ENCODE results near the gene PTPN4. TPM values are rescaled to one million over a fixed set of nuclear protein-coding genes. Genes with fewer than 3 reads are reported as not detected.

The PTPN4 gene
- total RNA-seq, 1 experiment from 2014 or later = 42.2 TPM

GRCh38 chr2:119820275-119820674 is 60.6 kb downstream of the PTPN4 start:
- no TSS peak for BruUV-seq (replicated peaks)
- TF ChIP-seq CTCF (conservative IDR thresholded peaks at IDR 0.05; ENCODE audit: low read depth, low read length) (no peak), EZH2 (IDR thresholded peaks at IDR 0.05; ENCODE audit: borderline replicate concordance, low read depth, low read length, poor library complexity, severe bottlenecking) (no peak)
- H3K9me3 ChIP-seq (ENCODE audit: low read depth, low read length, poor library complexity, severe bottlenecking) = no peaks in the 10 kb centered on the region
- POLR2A ChIA-PET (ENCODE audit: low non-redundant PET) = no interaction called here
- DNase-seq (ENCODE audit: low spot score) = peak; percentile 94
- H3K4me1 ChIP-seq (ENCODE audit: insufficient read depth, low read length, poor library complexity, severe bottlenecking) = peaks cover 19% of the 10 kb centered on the region
- H3K27me3 ChIP-seq (replicated peaks; ENCODE audit: insufficient read depth, low read depth, low read length, poor library complexity) = no peaks in the 10 kb centered on the region
- no peaks in the 10 kb centered on the region for H3K36me3 ChIP-seq (ENCODE audit: insufficient read depth, low read length, poor library complexity, severe bottlenecking)
- H3K27ac ChIP-seq (ENCODE audit: low read depth, low read length, poor library complexity, severe bottlenecking) = no peak overlapping the region
- intact Hi-C loops (cut with micrococcal nuclease; ENCODE audit: unreplicated experiment) = loop anchor here (5.0 to 10.0 kb wide), 2 partner anchors 118 to 355 kb away; no protein-coding TSS in a partner anchor
- CTCF ChIA-PET = no interaction called here
- H3K4me3 ChIP-seq (ENCODE audit: low read depth, low read length, poor library complexity, severe bottlenecking) = no peak overlapping the region

GRCh38 chr2:119821266-119821665 is 61.5 kb downstream of the PTPN4 start:
- Histone ChIP-seq H3K4me1 (ENCODE audit: insufficient read depth, low read length, poor library complexity, severe bottlenecking) (peaks cover 24% of the 10 kb centered on the region), H3K27ac (ENCODE audit: low read depth, low read length, poor library complexity, severe bottlenecking) (no peak overlapping the region), H3K36me3 (ENCODE audit: insufficient read depth, low read length, poor library complexity, severe bottlenecking) (no peaks in the 10 kb centered on the region), H3K27me3 (replicated peaks; ENCODE audit: insufficient read depth, low read depth, low read length, poor library complexity) (no peaks in the 10 kb centered on the region), H3K9me3 (ENCODE audit: low read depth, low read length, poor library complexity, severe bottlenecking) (no peaks in the 10 kb centered on the region), H3K4me3 (ENCODE audit: low read depth, low read length, poor library complexity, severe bottlenecking) (no peak overlapping the region)
- ChIA-PET CTCF (no interaction called here), POLR2A (ENCODE audit: low non-redundant PET) (interaction anchor here (0.6 kb wide), 1 partner anchor 9 kb away, joined by 3 read pairs; no protein-coding TSS in a partner anchor)
- TF ChIP-seq CTCF (conservative IDR thresholded peaks at IDR 0.05; ENCODE audit: low read depth, low read length) = no peak
- TF ChIP-seq EZH2 (IDR thresholded peaks at IDR 0.05; ENCODE audit: borderline replicate concordance, low read depth, low read length, poor library complexity, severe bottlenecking) = no peak
- intact Hi-C loops (cut with micrococcal nuclease; ENCODE audit: unreplicated experiment) = loop anchor here (5.0 to 10.0 kb wide), 2 partner anchors 119 to 354 kb away; no protein-coding TSS in a partner anchor
- no peak for DNase-seq (ENCODE audit: low spot score)
- no TSS peak for BruUV-seq (replicated peaks)

GRCh38 chr2:119823734-119824334 is 64.1 kb downstream of the PTPN4 start:
- TF ChIP-seq EZH2 (IDR thresholded peaks at IDR 0.05; ENCODE audit: borderline replicate concordance, low read depth, low read length, poor library complexity, severe bottlenecking) = no peak
- peak; percentile 81 for TF ChIP-seq CTCF (conservative IDR thresholded peaks at IDR 0.05; ENCODE audit: low read depth, low read length)
- Histone ChIP-seq H3K9me3 (ENCODE audit: low read depth, low read length, poor library complexity, severe bottlenecking) (no peaks in the 10 kb centered on the region), H3K36me3 (ENCODE audit: insufficient read depth, low read length, poor library complexity, severe bottlenecking) (no peaks in the 10 kb centered on the region), H3K27me3 (replicated peaks; ENCODE audit: insufficient read depth, low read depth, low read length, poor library complexity) (no peaks in the 10 kb centered on the region), H3K27ac (ENCODE audit: low read depth, low read length, poor library complexity, severe bottlenecking) (no peak overlapping the region), H3K4me1 (ENCODE audit: insufficient read depth, low read length, poor library complexity, severe bottlenecking) (peaks cover 24% of the 10 kb centered on the region), H3K4me3 (ENCODE audit: low read depth, low read length, poor library complexity, severe bottlenecking) (no peak overlapping the region)
- peak; percentile 75 for DNase-seq (ENCODE audit: low spot score)
- CTCF ChIA-PET = interaction anchor here (0.6 to 1.3 kb wide), 4 partner anchors 12 to 121 kb away, joined by 3 to 9 read pairs (median 4); no protein-coding TSS in a partner anchor
- intact Hi-C loops (cut with micrococcal nuclease; ENCODE audit: unreplicated experiment) = loop anchor here (2.0 to 10.0 kb wide), 3 partner anchors 71 to 351 kb away; no protein-coding TSS in a partner anchor
- POLR2A ChIA-PET (ENCODE audit: low non-redundant PET) = no interaction called here
- BruUV-seq (replicated peaks) = no TSS peak

Data from A673 (cell line).